SKM-1 (cell line): Measurements from ENCODE around the gene SYNDIG1.
"Not testable (repeated sequence)": the region's sequence is repeated elsewhere in the genome, so short reads cannot be mapped to it uniquely, and the experiment has no call there.

Experiments
- DNase-seq: peaks from one replicate; lab custom pipeline; 2025; ENCODE audit not compliant: unreplicated experiment; lab: John Stamatoyannopoulos, UW

SYNDIG1 gene

DNA sequence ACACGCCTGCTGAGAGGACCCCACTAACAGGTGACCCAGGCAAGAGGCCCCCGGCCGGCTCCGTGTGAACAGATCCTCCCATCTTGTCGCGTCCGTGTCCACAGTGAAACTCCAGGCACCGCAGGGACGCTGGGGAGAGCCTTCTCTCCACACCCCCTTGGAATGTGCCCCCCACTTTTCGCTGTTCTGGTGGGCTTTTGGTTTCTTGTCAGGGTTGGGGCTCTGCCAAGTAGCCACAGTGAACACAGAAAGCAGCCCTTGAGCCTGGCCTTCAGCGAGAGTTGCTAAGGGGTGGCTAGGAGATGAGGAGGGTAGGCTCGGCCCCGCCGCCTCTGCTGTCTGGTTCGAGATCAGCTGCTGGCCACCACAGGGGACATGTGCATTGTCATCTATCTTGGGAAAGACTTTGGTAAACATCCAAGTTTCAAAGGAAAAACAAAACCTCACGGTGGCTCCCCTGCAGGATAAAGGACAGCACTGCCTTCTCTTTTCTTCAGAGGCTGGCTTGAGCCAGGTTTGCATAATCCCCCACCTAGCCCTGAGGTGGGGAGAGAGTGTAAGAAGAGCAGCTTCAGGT, 22.7 kb downstream of the SYNDIG1 start:
- DNase-seq, result no peak

- DNase-seq, result no peak
These were observed 23.3 kb downstream of the SYNDIG1 start for GRCh38 chr20:24492698-24493097.

- DNase-seq, result no peak
These were observed 23.8 kb downstream of the SYNDIG1 start for GRCh38 chr20:24493181-24493580.

DNA sequence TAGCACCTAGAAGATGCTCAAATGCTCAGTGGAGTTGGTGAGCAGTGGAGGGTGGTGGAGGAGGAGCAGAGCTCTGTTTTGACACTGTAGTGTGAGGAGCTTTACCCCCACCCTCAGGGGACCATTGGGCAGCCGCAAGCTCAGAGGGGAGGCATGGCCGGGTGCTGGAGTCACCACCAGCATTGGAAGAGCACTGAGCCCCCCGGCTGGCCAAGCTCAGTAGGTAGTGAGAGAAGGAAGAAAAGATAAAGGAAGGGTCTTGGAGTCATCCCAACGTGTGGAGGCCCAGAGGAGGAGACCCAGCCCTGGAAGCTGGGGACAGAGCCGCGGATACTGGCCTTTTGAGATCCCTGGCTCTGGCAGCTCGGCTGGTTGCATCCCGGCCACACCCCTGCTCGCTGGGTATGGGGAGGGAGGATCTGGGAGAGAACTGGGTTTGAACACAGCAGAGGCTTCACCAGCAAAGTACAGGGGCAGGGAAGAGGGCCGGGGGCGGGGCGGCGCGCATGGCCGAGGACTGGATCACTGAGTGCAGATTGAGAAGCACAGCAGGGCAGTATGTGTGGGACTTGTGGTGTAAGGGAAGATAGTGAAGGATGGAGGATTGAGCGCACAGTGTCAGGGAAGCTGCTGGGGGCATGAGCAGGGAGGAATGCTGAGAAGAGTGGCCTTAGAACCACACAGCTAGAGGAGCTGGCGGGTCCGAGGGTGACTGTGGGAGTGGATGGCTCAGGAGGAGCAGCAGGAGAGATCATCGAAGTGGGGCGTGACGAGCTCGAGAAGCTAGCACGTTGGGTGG, 24.4 kb downstream of the SYNDIG1 start:
- DNase-seq, result no peak

GRCh38 chr20:24494460-24494920, 25.1 kb downstream of the SYNDIG1 start:
- no peak for DNase-seq

DNA sequence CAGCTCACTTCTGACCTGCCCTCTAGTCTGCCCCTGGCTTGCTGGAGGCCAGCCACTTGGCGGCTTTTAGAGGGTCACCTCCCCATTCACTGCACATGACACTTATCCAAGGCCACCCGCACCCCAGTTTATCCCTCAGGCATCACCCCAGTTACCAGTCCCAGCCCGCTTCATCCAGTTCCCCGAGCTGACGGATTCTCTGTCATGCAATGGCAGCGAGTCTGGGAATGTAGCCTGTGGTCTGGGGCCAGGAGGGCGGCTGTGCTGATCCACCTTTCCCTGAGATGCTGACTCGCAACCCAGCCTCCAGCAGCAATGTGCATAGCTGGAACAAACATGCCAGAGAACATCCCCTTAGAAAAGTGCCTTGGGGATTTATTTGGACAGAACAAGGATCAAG, 25.8 kb downstream of the SYNDIG1 start:
- DNase-seq, result no peak

GRCh38 chr20:24497851-24498250, 28.4 kb downstream of the SYNDIG1 start:
- DNase-seq, result no peak

DNA sequence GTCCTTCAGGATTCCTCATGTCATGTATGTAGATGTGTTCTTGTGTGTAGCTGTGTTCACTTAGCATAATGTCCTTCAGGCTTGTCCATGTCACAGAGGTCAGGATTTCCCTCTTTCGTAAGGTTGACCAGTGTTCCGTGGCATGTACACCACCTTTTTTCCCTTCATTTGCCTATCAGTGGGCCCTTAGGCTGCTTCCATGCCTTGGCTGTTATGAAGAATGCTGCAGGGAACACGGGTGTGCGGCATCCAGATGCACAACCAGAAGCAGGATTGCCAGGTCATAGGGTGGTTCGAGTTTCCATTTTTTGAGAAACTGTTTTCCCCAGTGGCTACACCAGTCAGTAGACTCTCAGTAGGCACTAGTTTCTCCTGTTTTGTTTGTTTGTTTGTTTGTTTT, 29.2 kb downstream of the SYNDIG1 start:
- DNase-seq, result no peak

- DNase-seq, result no peak
These were observed 30.0 kb downstream of the SYNDIG1 start for GRCh38 chr20:24499472-24499871.

- no peak for DNase-seq
These were observed 32.5 kb downstream of the SYNDIG1 start for GRCh38 chr20:24501764-24502556.

GRCh38 chr20:24502661-24503060, 33.2 kb downstream of the SYNDIG1 start:
- no peak for DNase-seq

DNA sequence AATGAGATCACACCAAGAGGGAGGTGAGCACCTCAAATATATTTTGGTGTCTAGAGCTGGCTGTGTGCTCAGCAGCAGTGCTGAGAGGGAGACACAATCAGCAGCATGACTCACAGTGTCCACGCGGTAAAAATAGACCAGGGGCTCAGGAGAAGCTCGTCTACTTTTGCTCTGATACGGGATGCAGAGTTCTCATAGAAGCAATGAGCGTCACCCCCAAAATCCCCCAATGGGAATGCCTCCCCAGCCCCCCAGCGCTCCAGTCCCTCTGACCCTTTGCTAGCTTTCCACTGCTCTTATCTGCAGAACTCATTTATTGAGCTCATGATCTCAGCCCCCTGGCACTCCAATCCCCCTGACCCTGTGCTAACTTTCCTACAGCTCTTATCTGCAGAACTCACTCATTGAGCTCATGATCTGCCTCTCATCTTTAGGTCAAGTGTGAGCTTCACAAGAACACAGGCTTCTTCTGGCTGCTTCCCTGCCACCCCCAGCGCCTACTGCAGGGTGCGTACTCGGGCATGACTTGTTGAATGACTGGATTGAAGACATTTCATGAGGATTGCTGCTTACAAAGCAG, 34.0 kb downstream of the SYNDIG1 start:
- no peak for DNase-seq

- DNase-seq, result no peak
These were observed 35.2 kb downstream of the SYNDIG1 start for GRCh38 chr20:24504331-24505285.

- no peak for DNase-seq
These were observed 36.7 kb downstream of the SYNDIG1 start for GRCh38 chr20:24506146-24506545.

DNA sequence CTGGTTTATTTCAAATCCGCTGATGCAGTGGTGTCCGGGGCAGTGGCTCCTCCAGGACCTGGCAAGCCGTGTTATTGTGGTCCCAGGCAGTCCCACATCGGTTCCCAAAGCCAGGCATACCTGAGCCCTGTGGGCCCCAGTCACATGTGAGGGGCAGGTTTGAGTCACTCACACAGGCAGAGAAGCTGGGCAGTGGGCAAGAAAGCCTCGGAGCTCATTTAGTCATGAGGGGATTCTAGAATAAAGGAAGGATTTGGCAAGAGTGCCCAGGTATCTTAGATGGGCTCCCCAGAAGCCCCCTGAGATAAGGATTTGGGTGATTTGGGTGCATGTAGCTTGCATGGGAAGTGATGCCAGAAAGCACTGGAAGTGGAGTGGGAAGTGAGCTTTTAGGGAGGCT, 37.3 kb downstream of the SYNDIG1 start:
- DNase-seq, result no peak

DNA sequence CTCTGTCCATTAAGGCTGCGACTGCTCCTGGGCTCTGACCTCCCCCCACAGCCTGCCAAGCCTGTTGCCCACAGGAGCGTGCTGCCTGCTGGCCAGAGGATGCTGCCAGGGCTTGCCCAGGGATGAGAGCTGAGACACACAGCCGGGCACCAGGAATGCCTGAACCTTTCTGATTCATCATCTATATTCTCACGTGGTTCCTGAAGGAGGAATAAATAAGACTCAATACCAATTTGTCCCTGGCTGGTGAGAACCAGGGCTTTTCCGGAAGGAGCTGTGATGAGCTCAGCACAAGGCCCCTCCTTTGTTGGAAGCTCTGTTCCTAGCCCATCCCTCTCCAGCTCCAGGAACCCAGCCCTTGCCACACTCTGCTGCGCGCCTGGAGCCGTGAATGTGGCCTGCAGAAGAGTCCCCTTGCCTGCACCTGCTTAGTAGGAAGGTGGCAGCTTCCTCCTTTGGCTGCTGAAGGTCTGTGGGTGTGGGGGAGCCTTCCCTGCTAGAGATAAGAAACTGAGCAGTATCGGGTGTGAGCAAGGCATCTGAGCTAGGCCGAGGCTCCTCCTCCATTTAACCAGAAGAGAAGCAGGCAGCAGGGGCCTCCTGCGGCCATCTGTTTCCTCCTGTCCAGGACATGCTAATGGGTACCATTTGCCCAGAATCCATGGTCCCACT, 37.9 kb downstream of the SYNDIG1 start:
- no peak for DNase-seq

GRCh38 chr20:24512441-24512840, 43.0 kb downstream of the SYNDIG1 start:
- not testable (repeated sequence) for DNase-seq

GRCh38 chr20:24518515-24518914, 49.1 kb downstream of the SYNDIG1 start:
- DNase-seq, result no peak

DNA sequence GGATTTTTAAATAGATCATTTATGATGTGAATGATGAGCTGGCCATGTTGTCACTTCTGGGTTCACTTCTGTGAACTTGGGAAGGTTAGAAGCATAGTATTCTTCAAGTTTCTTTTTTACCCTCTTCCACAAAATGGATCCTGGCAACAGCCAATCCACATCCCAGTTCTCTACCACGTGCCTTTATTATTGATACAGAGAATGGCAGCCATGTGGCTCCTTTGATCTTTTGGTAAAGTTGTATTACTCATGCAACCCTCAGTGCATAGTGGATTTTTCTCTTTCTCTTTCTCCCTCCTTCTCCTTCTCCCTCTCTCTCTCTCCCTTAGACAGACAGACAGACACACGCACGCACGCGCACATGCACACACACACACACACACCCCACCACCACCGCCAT, 50.0 kb downstream of the SYNDIG1 start:
- no peak for DNase-seq

DNA sequence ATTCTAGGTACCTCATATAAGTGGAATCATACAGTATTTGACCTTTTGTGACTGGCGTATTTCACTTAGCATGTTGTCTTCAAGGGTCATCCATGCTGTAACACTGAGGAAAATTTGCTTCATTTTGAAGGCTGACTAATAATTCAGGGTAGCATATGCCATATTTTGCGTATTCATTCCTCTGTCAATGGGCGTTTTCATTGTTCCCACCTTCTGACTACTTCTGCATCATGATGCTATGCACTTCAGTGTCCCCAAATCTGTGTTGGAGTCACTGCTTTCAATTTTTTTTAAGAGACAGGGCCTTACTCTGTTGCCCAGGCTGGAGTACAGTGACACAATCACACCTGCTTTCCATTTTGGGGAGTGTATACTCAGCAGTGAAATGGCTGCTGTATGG, 51.6 kb downstream of the SYNDIG1 start:
- DNase-seq, result no peak
